ENCODE measurements around the gene IFT172. TPM values are rescaled to one million over a fixed set of nuclear protein-coding genes. Genes with fewer than 3 reads are reported as not detected.
"Not testable (repeated sequence)": the region's sequence is repeated elsewhere in the genome, so short reads cannot be mapped to it uniquely, and the experiment has no call there.

IFT172 gene
- total RNA-seq, 2 donors from 2014 or later: 11.7 to 13.0 TPM

DNA sequence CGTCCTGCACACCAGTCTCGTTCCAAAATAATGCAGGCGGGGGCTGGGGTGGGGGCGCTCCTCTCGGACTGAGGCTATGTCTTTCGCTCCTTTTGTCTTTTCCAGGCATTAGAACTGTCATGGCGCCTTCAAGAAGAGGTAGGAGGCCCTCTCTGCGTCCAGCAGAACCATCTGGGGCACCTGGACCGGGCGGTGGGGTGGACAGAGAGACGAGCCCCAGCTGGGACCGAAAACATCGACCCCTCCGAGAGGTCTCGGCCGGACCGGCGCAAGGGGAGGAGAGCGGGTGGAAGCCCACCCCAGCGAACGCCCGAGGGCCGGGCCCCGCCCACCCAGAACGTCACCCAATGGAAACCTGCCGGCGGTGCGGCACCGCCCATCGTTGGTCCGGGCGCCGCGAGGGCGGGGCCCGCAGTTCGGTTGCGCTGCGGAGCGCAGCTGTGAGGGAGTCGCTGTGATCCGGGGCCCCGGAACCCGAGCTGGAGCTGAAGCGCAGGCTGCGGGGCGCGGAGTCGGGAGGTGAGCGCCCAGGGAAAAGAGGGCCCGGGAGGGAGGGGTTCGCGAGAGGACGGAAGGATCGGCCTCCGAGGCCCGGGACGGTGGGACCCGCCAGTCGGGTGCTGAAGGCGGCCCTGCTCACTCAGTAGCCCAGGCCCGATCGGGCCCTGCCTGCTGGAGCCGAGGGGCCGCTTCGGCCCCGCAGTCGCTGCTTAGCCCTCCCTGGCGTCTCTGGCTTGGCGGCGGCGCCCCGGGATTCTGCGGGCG is 61.1 kb downstream of the IFT172 start, which contains the start of gene NRBP1:
NRBP1 (plus strand) TSS at position 419 of the 765 bp plus-strand sequence. CDS start 4,643 bp downstream, outside the sequence.
- H3K4me3 Mint-ChIP-seq: peak within 1 kb of the TSS; percentile 98 to 99
- H3K9me3 Mint-ChIP-seq: no peaks in the 10 kb centered on the region
- H3K27me3 Mint-ChIP-seq (ENCODE audit: low read depth): no peaks in the 10 kb centered on the region
- H3K36me3 Mint-ChIP-seq (ENCODE audit: insufficient read depth in 2 of 2): peaks cover 3 to 11% of the 10 kb centered on the region in 2 donors
- peaks cover 46% of the 10 kb centered on the region for H3K4me1 Mint-ChIP-seq (ENCODE audit: low read depth)
- ATAC-seq (replicated peaks in 1 of 2) (peak; percentile 88 to 91), DNase-seq (peak; percentile 95 to 98)
- H3K27ac Mint-ChIP-seq: peak within 1 kb of the TSS; percentile 96

DNA sequence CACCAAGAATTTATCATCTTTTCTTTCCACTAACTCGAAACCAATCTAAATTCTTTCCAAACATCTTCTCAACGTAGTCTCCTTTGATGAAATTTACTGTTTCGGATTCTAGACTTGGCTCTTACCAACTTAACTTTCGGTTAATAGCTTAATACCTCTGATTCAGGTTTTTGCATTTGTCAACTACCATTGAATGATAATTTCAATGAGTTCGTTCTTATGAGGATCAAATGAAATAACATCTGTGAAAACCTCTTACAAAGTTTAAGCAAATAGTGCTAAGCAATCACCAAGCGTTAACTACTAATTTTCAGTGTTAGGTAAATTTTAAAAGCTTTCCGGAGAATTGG is 61.7 kb downstream of the IFT172 start:
- no peaks in the 10 kb centered on the region for H3K27me3 Mint-ChIP-seq (ENCODE audit: low read depth)
- peaks cover 43% of the 10 kb centered on the region for H3K4me1 Mint-ChIP-seq (ENCODE audit: low read depth)
- H3K36me3 Mint-ChIP-seq (ENCODE audit: insufficient read depth in 2 of 2): peaks cover 0 to 7% of the 10 kb centered on the region in 2 donors
- no peak for DNase-seq
- H3K9me3 Mint-ChIP-seq: no peaks in the 10 kb centered on the region
- ATAC-seq (replicated peaks in 1 of 2): no peak
- H3K27ac Mint-ChIP-seq: peak overlapping the region; percentile 96
- peak overlapping the region; percentile 97 to 98 for H3K4me3 Mint-ChIP-seq

DNA sequence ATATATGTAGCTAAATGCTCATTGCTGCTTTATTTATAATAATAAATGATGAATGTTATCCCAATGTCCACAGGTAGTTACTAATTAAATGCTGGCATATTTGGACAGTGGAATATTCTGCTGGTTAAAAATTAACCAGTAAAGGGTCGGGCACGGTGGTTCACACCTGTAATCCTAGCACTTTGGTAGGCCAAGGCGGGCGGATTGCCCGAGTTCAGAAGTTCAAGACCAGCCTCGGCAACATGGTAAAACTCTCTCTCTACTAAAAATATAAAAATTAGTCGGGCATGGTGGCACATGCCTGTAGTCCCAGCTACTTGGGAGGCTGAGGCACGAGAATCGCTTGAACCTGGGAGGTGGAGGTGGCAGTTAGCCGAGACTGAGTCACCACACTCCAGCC is 64.5 kb downstream of the IFT172 start:
- H3K27me3 Mint-ChIP-seq (ENCODE audit: low read depth); ATAC-seq (replicated peaks in 1 of 2); H3K4me3 Mint-ChIP-seq; DNase-seq; H3K27ac Mint-ChIP-seq; H3K36me3 Mint-ChIP-seq (ENCODE audit: insufficient read depth in 2 of 2); H3K9me3 Mint-ChIP-seq: not testable (repeated sequence)
- H3K4me1 Mint-ChIP-seq (ENCODE audit: low read depth): peaks cover 18% of the 10 kb centered on the region

DNA sequence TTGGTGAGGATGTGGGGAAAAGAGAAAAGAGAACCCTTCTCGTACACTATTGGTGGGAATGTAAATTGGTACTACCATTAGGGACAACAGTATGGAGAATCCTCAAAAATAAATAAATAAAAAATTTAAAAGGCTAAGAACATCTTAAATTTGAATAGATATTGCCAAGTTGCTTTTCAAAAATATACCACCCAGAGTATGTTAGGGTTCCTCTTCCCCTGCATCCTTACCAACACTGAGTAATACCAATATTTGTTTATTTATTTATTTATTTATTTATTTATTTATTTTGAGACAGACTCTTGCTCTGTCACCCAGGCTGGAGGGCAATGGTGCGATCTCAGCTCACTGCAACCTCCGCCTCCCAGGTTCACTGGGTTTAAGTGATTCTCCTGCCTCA is 66.6 kb downstream of the IFT172 start:
- ATAC-seq (replicated peaks in 1 of 2): no peak
- Mint-ChIP-seq H3K36me3 (ENCODE audit: insufficient read depth in 2 of 2) (no peaks in the 10 kb centered on the region), H3K4me1 (ENCODE audit: low read depth) (peaks cover 7% of the 10 kb centered on the region), H3K4me3 (no peak overlapping the region), H3K27me3 (ENCODE audit: low read depth) (no peaks in the 10 kb centered on the region), H3K9me3 (no peaks in the 10 kb centered on the region), H3K27ac (no peak overlapping the region)
- no peak for DNase-seq

DNA sequence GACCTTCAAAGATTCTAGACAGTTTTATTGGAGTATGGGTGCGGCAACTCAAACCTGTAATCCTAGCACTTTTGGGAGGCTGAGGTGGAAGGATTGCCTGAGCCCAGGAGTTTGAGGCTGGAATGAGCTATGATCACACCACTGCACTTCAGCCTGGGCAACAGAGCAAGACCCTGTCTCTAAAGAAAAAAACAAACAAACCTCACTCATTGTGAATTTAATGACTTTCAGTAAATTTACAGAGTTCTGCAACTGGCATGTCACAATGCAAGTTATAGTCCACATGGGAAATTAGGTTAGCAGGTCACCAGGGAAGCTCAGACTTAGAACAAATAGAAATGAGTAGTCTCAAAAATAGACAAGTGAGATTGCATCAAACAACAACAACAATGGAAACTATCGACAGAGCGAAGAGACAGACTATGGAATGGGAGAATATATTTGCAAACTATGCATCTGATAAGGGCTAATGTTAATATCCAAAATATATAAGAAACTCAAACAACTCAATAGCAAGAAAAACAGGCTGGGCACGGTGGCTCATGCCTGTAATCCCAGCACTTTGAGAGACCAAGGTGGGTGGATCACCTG is 67.8 kb downstream of the IFT172 start:
- ATAC-seq (replicated peaks in 1 of 2): no peak
- H3K27me3 Mint-ChIP-seq (ENCODE audit: low read depth): no peaks in the 10 kb centered on the region
- no peak overlapping the region for H3K4me3 Mint-ChIP-seq
- no peaks in the 10 kb centered on the region for H3K4me1 Mint-ChIP-seq (ENCODE audit: low read depth)
- no peak overlapping the region for H3K27ac Mint-ChIP-seq
- no peaks in the 10 kb centered on the region for H3K9me3 Mint-ChIP-seq
- H3K36me3 Mint-ChIP-seq (ENCODE audit: insufficient read depth in 2 of 2): no peaks in the 10 kb centered on the region
- no peak for DNase-seq

DNA sequence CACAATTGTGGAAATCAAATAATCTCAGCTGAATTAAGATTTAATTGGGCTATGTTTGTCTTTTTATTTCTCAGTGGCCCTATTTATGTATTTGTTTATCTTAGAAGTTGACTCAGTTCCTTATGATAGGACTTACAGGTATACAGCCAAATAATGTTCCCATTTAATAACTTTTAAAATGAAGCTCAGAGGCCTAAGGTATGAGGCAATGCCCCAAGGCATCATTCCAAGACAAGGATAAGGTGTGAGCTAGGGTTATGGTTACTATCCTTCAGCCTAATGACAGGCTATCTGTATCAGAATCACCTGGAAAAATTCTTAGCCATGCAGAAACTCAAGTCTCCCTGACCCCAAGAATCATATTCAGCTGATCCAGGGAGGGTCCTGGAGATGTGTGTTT is 68.5 kb downstream of the IFT172 start:
- Mint-ChIP-seq H3K4me3 (no peak overlapping the region), H3K36me3 (ENCODE audit: insufficient read depth in 2 of 2) (no peaks in the 10 kb centered on the region), H3K27me3 (ENCODE audit: low read depth) (no peaks in the 10 kb centered on the region), H3K9me3 (no peaks in the 10 kb centered on the region), H3K27ac (no peak overlapping the region), H3K4me1 (ENCODE audit: low read depth) (no peaks in the 10 kb centered on the region)
- DNase-seq (no peak), ATAC-seq (replicated peaks in 1 of 2) (no peak)

DNA sequence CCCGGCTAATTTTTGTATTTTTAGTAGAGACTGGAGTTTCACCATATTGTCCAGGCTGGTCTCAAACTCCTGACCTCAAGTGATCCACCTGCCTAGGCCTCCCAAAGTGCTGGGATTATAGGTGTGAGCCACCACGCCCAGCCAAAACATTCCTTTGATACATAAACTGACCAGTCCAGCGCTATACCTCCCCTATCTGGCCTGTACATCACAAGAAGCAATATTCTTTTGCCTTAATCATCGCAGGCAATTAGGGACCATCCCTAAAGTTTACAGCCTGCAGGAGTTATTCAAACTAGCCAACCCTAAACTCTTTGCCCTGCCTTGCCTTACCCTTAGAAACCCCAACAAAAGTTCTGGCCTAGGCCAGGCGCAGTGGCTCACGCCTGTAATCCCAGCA is 73.4 kb downstream of the IFT172 start:
- ATAC-seq (replicated peaks in 1 of 2) (no peak), DNase-seq (no peak)
- Mint-ChIP-seq H3K27me3 (ENCODE audit: low read depth) (no peaks in the 10 kb centered on the region), H3K4me3 (no peak overlapping the region), H3K4me1 (ENCODE audit: low read depth) (no peaks in the 10 kb centered on the region), H3K9me3 (no peaks in the 10 kb centered on the region), H3K27ac (no peak overlapping the region), H3K36me3 (ENCODE audit: insufficient read depth in 2 of 2) (peaks cover 0 to 2% of the 10 kb centered on the region in 2 donors)

DNA sequence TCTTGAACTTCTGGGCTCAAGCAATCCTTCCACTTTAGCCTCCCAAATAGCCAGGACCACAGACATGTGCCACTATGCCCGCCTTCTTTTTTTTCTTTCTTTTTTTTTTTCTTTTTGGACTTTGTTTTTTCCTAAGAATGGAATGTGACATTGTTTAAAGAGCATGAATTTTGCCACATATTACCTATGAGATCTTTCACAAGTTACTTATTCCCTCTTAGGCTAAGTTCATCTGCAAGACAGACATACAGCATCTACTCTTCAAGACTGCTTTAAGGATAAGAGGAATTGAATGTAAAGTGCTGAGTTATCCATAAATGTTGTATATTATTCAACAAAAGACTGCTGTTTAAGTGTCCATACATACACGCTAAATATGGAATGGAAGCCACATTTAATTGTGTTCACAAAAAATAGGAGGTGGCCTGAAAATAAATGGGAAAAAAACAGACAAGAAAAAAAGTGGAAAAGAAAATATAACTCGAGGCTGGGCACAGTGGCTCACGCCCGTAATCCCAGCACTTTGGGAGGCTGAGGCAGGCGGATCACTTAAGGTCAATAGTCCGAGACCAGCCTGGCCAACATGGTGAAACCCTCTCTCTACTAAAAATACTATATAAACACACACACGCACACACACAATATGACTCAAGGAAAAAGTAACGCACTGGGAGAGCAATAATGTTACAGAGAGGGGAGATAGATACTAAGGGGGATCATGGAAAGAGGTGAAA is 77.0 kb downstream of the IFT172 start:
- ATAC-seq (replicated peaks in 1 of 2) (no peak), DNase-seq (no peak)
- Mint-ChIP-seq H3K27me3 (ENCODE audit: low read depth) (no peaks in the 10 kb centered on the region), H3K4me1 (ENCODE audit: low read depth) (peaks cover 18% of the 10 kb centered on the region), H3K9me3 (peaks cover 0 to 3% of the 10 kb centered on the region in 2 donors), H3K36me3 (ENCODE audit: insufficient read depth in 2 of 2) (peaks cover 2% of the 10 kb centered on the region in 2 donors), H3K4me3 (no peak overlapping the region), H3K27ac (no peak overlapping the region)

DNA sequence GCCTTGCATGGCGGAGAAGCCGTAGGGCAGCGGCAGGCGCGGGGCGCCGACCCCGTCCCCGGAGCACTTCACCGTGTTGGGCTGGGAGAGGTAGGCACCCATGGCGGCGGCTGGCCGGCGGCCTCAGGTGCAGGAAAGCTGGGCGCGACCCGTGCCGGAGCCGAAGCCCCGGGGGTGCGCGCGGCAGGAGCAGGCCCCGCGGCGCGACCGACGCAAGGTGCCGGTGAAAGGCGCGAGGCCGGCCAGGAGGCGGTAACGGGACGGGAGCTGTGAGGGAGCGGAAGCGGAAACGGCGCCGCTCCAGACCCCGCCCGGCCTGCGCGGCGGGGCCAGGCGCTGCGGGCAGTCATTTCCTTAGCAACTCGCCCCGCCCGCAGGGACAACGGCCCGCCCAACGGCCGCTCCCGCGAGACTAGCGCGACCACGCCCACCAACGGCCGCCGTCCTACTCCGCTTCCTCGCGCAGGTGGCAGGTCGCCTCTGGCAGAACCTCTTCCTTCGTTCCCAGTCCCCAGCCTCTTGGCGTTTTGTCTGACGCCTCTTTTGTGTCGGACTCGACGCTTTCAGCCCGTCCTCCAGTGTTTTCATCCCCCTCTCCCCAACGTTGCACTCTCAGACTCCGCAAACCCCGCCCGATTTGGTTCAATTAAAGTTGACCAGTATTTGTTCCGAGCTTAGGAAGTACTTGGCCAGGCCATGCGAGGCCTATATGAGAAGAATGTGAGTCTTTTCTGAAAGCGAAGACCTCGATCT is 80.0 kb downstream of the IFT172 start, which contains the start of gene PPM1G:
PPM1G (minus strand) TSS at position 271 of the 753 bp plus-strand sequence; CDS start at position 102, 169 bp downstream.
- H3K4me1 Mint-ChIP-seq (ENCODE audit: low read depth): peaks cover 40% of the 10 kb centered on the region
- ATAC-seq (replicated peaks in 1 of 2): peak; percentile 98 to 99
- peaks cover 5 to 13% of the 10 kb centered on the region in 2 donors for H3K36me3 Mint-ChIP-seq (ENCODE audit: insufficient read depth in 2 of 2)
- peak within 1 kb of the TSS; percentile 90 to 98 for H3K4me3 Mint-ChIP-seq
- H3K9me3 Mint-ChIP-seq: peaks cover 0 to 3% of the 10 kb centered on the region in 2 donors
- H3K27me3 Mint-ChIP-seq (ENCODE audit: low read depth): no peaks in the 10 kb centered on the region
- peak; percentile 98 to 99 for DNase-seq
- H3K27ac Mint-ChIP-seq: peak within 1 kb of the TSS; percentile 97

DNA sequence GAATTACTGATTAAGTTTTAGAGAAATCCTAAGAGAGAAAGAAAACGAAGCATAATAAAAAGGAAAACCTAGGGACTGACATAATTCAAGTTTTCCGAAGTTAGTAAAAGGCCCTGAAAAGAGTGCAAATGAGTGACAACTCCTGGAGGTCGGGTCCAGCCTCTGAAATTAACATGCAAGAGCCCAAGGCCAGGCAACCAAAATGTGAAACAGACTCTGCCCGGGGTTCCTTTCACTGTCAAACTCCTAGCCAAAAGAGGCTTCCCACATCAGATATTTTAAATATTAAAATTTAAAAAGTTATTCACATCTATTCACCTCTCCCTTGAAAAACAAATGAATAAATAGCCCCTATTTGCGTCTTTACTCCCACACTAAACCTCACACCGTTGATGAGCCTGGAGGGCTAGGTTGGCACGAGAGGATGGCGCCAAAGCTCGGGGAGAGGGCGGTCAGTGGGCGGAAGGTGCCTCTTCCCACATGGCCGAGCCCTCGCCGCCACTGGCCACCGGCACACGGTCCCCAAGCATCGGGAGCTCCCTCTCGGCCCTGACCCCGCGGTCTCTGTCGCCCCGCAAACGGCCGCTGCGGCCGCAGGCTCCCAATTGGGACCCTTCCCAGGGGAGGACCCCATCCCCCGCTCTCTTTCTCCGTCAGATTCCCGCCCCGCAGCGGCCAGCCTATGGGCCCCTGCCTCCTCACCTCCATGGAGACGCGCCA is 80.8 kb downstream of the IFT172 start:
- Mint-ChIP-seq H3K27me3 (ENCODE audit: low read depth) (no peaks in the 10 kb centered on the region), H3K4me3 (peak overlapping the region; percentile 90 to 98), H3K36me3 (ENCODE audit: insufficient read depth in 2 of 2) (peaks cover 5 to 13% of the 10 kb centered on the region in 2 donors), H3K27ac (peak overlapping the region; percentile 94), H3K9me3 (peaks cover 0 to 3% of the 10 kb centered on the region in 2 donors), H3K4me1 (ENCODE audit: low read depth) (peaks cover 47% of the 10 kb centered on the region)
- DNase-seq: peak; percentile 42 to 44
- ATAC-seq (replicated peaks in 1 of 2): peak; percentile 21 to 43

DNA sequence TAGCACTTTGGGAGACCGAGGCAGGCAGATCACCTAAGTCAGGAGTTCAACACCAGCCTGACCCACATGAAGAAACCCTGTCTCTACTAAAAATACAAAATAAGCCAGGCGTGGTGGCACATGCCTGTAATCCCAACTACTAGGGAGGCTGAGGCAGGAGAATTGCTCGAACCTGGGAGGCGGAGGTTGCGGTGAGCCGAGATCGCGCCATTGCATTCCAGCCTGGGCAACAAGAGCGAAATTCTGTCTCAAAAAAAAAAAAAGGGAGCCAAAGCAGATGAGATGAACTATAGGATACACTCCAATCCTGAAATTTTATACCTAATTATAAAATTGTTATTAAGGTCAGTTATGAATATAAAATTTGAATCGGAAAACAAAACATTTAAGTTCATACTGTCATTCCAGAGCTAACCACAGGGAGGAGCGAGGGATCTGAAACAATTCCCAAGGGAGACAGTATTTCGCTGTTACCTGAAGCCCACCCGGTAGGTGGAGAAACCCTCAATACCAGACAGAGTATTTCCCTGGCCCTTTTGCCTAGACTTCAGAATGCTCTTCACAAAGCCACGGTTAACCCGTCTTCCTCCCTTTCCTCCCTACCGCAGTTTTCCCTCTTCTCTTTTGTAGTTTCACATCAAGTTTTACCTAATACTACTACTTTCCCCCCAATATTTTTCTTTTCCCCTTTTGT is 81.6 kb downstream of the IFT172 start:
- Mint-ChIP-seq H3K27me3 (ENCODE audit: low read depth) (no peaks in the 10 kb centered on the region), H3K4me3 (peak overlapping the region; percentile 90 to 98), H3K27ac (peak overlapping the region; percentile 94), H3K36me3 (ENCODE audit: insufficient read depth in 2 of 2) (peaks cover 5 to 13% of the 10 kb centered on the region in 2 donors), H3K4me1 (ENCODE audit: low read depth) (peaks cover 53% of the 10 kb centered on the region), H3K9me3 (peaks cover 0 to 3% of the 10 kb centered on the region in 2 donors)
- no peak for DNase-seq
- ATAC-seq (replicated peaks in 1 of 2): no peak
